A549 (cell line): ENCODE data around the gene SLC29A4. TPM values are rescaled to one million over a fixed set of nuclear protein-coding genes. Genes with fewer than 3 reads are reported as not detected.
"Not testable (repeated sequence)": the region's sequence is repeated elsewhere in the genome, so short reads cannot be mapped to it uniquely, and the experiment has no call there.

Source experiments
- ATAC-seq, 2 experiments: fragments of 200-7000 bp in 1 of 2; fragments of >200 bp in 1 of 2; cut with Nextera tagmentation in 1 of 2; cut with Tn5 transposase in 1 of 2; 3 replicates each; pipeline versions ENCODE4 v1.8.0 to v1.9.1; 2018 to 2020; ENCODE audit warnings: mild to moderate bottlenecking in 1 of 2, moderate library complexity in 1 of 2
- CTCF ChIA-PET: fragments of 300-600 bp; sonication (Branson Sonifier 250); formaldehyde crosslinking; extraction: SDS; loops from one replicate; lab custom pipeline; 2021; ENCODE audit warnings: antibody characterized with exemption, inconsistent platforms; lab: Yijun Ruan, JAX
- POLR2A ChIA-PET: fragments of 350-600 bp; formaldehyde crosslinking; extraction: SDS; loops from one replicate; lab custom pipeline; 2021; ENCODE audit warnings: antibody characterized with exemption, inconsistent platforms; lab: Yijun Ruan, JAX
- DNase-seq, 2 experiments: peaks; one replicate each; pipeline versions ENCODE4 v3.0.0 to v3.0.0-alpha.2; 2011 to 2016; ENCODE audit warnings: low read depth in 1 of 2, low spot score in 1 of 2
- FAIRE-seq: peaks from 2 replicates; lab custom pipeline; 2011; peaks lifted over from hg19 to GRCh38; lab: Jason Lieb, UNC
- H3K27ac ChIP-seq, 2 experiments: fragments of >200 bp; sonication (Bioruptor Twin); formaldehyde crosslinking; 3 replicates each; pipeline ENCODE4 v1.5.1; 2016 to 2017
- H3K4me1 ChIP-seq: fragments of >200 bp; sonication (Bioruptor Twin); formaldehyde crosslinking; 3 replicates; pipeline ENCODE4 v1.6.1; 2016
- H3K4me2 ChIP-seq: fragments of >200 bp; sonication (Bioruptor Twin); formaldehyde crosslinking; 3 replicates; pipeline ENCODE4 v1.6.1; 2016
- H3K4me3 ChIP-seq: fragments of >200 bp; sonication (Bioruptor Twin); formaldehyde crosslinking; 3 replicates; pipeline ENCODE4 v1.5.1; 2016
- H3K9me3 ChIP-seq: fragments of >200 bp; sonication (Bioruptor Twin); formaldehyde crosslinking; 3 replicates; pipeline ENCODE4 v1.6.1; 2016
- CBX2 ChIP-seq: fragments of 200-600 bp; sonication (generic); IDR thresholded peaks from 2 replicates; pipeline ENCODE4 v1.6.1; 2016; ENCODE audit warnings: low read depth, mild to moderate bottlenecking, borderline replicate concordance
- CEBPB ChIP-seq, 2 experiments: fragments of >200 bp in 1 of 2; sonication (Bioruptor Twin) in 1 of 2; formaldehyde crosslinking in 1 of 2; IDR thresholded peaks; 2 replicates each; pipeline ENCODE4 v1.6.1; 2012 to 2016
- EHMT2 ChIP-seq: fragments of 200-600 bp; sonication (generic); IDR thresholded peaks from 2 replicates; pipeline ENCODE4 v1.6.1; 2016; ENCODE audit warnings: antibody characterized with exemption, low read depth, mild to moderate bottlenecking, moderate library complexity
- JUN ChIP-seq, 2 experiments: fragments of >200 bp; sonication (Bioruptor Twin); formaldehyde crosslinking; IDR thresholded peaks; 2 replicates in 1 of 2; 3 replicates in 1 of 2; pipeline ENCODE4 v1.6.1; 2016 to 2017
- KDM1A ChIP-seq: fragments of 200-600 bp; sonication (generic); IDR thresholded peaks from 2 replicates; pipeline ENCODE4 v1.6.1; 2016; ENCODE audit warnings: low read depth, mild to moderate bottlenecking
- PHF8 ChIP-seq: fragments of 200-600 bp; sonication (generic); IDR thresholded peaks from 2 replicates; pipeline ENCODE4 v1.6.1; 2016; ENCODE audit warnings: low read depth, mild to moderate bottlenecking, antibody characterized with exemption, moderate library complexity, borderline replicate concordance
- POLR2AphosphoS2 ChIP-seq: conservative IDR thresholded peaks from 2 replicates; pipeline ENCODE4 v1.6.1; 2012; ENCODE audit warnings: low read length, improper control_type of control experiment, inconsistent platforms
- RAD21 ChIP-seq, 2 experiments: fragments of >200 bp in 1 of 2; sonication (Bioruptor Twin) in 1 of 2; formaldehyde crosslinking in 1 of 2; IDR thresholded peaks in 1 of 2; conservative IDR thresholded peaks in 1 of 2; 2 replicates in 1 of 2; 3 replicates in 1 of 2; pipeline ENCODE4 v1.6.1; 2012 to 2018; ENCODE audit warnings: inconsistent platforms in 1 of 2
- RCOR1 ChIP-seq: fragments of 150-350 bp; IDR thresholded peaks from 2 replicates; pipeline ENCODE4 v1.6.1; 2014; ENCODE audit warnings: antibody characterized with exemption, low read length, low read depth
- RFX5 ChIP-seq: fragments of 450-650 bp; IDR thresholded peaks from 2 replicates; pipeline ENCODE4 v1.7.1; 2014; ENCODE audit warnings: antibody characterized with exemption, mild to moderate bottlenecking, moderate library complexity
- RNF2 ChIP-seq: fragments of 200-600 bp; sonication (generic); IDR thresholded peaks from 2 replicates; pipeline ENCODE4 v1.6.1; 2016; ENCODE audit warnings: low read depth, mild to moderate bottlenecking, antibody characterized with exemption, moderate library complexity, borderline replicate concordance
- SMC3 ChIP-seq: fragments of >200 bp; sonication (Bioruptor Twin); formaldehyde crosslinking; IDR thresholded peaks from 3 replicates; pipeline ENCODE4 v1.6.1; 2018; ENCODE audit warnings: inconsistent platforms
- SREBF2 ChIP-seq: fragments of 450-650 bp; IDR thresholded peaks from 2 replicates; pipeline ENCODE4 v1.6.1; 2014; ENCODE audit warnings: mild to moderate bottlenecking, moderate library complexity
- TFCP2L1 ChIP-seq: fragments of 250-450 bp; sonication (Bioruptor Pico); IDR thresholded peaks from 2 replicates; pipeline ENCODE4 v1.5.0; 2021; ENCODE audit warnings: mild to moderate bottlenecking
- WGBS: methylation state at CpG from one replicate; pipeline ENCODE4 v1.1.6; 2017; ENCODE audit errors: missing lambda C conversion rate; 5-methylcytosine and 5-hydroxymethylcytosine counted together
- polyA plus RNA-seq, 4 experiments: library from polyadenylated mRNA; depleted of rRNA in 3 of 4; stranded (reverse); fragments of >200 nt; fragmentation: RNase III in 1 of 4; extraction: RNeasy Plus Mini Kit Qiagen cat#74134 plus additional on column Dnase treatment in 1 of 4; gene quantifications; 2 replicates in 3 of 4; 3 replicates in 1 of 4; pipeline ENCODE4 v1.2.3, GENCODE V29; 2011 to 2017
- TF ChIP-seq, protein P1 (sequence below): fragments of >200 bp; sonication (Bioruptor Twin); formaldehyde crosslinking; IDR thresholded peaks from 3 replicates; pipeline ENCODE4 v1.5.1; 2016
- TF ChIP-seq, protein P2 (sequence below): IDR thresholded peaks from 2 replicates; pipeline ENCODE4 v1.6.1; 2012

Gene SLC29A4
- polyA plus RNA-seq, 2 of the 4 experiments (the other 2 are of a cell fraction) = 11.5 to 12.6 TPM

DNA sequence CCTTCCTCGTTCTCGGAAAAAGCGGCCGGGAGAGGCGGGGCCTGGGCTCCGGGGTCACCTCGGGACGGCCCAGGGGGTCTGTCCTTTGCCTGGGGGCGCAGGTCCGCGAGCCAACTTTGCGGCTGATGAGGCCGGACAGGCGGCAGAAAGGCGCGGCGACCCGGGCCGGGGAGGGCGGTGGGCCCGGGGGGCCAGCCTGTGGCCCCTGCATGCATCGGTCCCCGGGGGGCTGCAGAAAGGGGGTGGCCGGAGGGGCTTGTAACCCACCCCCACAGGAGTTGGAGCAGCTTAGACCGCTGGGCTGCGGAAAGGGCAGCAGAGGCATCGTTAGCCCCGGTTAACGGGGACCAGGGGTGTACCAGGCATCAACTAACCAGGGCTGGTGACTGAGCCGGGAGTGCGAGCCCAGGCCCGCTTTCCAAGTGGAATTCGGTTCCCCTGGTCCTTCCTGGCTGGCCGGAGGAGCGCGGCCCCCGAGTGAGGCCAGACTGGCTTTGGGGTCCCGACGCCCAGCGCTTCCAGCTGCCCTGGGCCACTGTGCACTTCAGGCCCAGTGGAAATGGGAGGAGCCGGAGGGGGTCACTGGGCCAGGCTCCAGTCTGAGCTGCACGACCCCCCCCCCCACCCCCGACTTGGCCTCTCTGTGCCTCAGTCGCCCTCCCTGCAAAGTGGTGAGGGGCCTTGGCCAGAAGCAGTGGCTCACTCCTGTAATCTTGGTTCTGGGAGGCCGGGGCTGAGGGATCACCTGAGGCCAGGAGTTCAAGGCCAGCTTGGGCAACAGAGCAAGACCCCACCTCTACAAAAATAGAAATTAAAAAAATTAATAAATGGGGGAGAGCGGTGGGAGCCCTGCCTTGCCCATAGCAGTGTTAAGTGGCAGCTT lies 919 bp downstream of the SLC29A4 start:
- ChIA-PET CTCF (interaction anchor here (2.7 kb wide), 1 partner anchor 43 kb away, joined by 20 read pairs; no protein-coding TSS in a partner anchor), POLR2A (no interaction called here)
- no peak for FAIRE-seq
- peak; percentile 33 to 37 for DNase-seq
- H3K4me2 ChIP-seq = peak overlapping the region; percentile 99
- TF ChIP-seq CBX2 (no peak), PHF8 (0 out of 2 replicates have a peak, but pooled peaks have one; percentile 22)
- peak overlapping the region; percentile 72 to 96 for H3K27ac ChIP-seq
- H3K9me3 ChIP-seq = no peaks in the 10 kb centered on the region
- peak overlapping the region; percentile 74 for H3K4me3 ChIP-seq
- H3K4me1 ChIP-seq = peaks cover 17% of the 10 kb centered on the region
- peak; percentile 46 to 74; a peak in 5 of 6 replicates for ATAC-seq
- 27% methylated on average over 4 of the region's 46 CpGs for WGBS

DNA sequence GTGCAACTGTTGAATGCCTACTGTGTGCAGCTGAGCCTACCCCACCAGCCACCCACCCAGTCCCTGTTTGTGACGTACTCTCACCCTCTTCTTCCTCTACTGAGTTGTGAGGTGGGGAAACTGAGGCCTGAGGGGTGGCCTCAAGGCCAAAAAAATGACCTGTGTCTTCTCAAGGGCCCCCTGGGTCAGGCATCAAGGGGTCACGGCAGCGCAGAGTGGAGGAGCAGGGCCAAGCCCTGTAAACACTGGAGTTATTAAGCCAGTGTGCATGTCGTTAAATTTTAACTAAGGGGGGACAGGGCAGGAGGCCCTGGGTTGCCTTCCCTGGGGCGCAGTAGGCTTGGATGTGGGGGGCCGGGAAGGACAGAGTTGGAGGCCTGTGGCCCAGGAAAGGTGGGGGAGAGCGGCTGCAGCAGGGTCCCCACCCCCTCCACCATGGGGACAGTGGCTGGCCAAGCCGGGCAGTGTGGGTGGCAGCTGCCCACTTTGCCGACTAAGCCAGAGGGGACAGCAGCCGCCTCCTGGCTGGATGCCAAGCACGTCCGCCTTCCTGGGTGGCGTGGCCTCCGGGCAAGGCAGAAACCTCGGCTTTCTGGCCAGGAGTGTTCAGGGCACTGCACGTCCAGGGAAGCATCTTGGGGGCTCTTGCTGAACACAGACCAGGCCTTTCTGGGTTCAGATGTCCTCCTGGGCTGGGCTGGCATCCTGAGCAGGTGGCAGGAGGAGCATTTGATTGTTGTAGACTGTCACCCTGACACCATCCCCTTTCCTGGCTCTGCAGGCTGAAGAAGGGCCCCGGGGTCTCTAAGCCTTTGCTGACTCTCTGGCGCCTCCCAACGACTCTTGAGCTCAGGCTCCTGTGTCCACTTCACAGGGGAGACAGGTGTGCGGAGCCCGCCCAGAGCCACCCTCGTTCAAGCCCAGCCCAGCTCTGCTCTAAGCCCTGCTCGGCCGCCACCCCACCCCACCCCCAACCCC lies 1.9 kb downstream of the SLC29A4 start:
- no peak for FAIRE-seq

DNA sequence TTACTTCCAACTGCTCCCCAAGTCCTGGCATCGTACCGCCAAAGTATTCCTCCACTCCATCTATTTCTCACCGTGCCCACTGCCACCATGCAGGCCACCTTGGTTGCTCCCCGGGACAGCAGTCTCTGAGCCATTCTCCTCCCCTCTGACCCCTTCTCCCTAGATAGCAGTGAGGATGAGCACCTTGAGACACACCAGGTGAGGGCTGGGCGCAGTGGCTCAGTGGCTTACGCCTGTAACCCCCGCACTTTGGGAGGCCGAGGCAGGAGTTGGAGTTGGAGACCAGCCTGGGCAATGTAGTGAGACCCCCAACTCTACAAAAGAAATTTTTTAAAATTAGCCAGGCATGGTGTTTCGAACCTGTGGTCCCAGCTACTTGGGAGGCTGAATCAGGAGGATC lies 4.2 kb downstream of the SLC29A4 start:
- H3K27ac ChIP-seq = no peak overlapping the region
- 89% methylated on average over 9 of the region's 9 CpGs for WGBS
- no peak overlapping the region for H3K4me3 ChIP-seq
- FAIRE-seq (no peak), ATAC-seq (no peak), DNase-seq (no peak)
- POLR2A ChIA-PET = no interaction called here
- H3K9me3 ChIP-seq = no peaks in the 10 kb centered on the region
- peaks cover 17% of the 10 kb centered on the region for H3K4me1 ChIP-seq
- no peak overlapping the region for H3K4me2 ChIP-seq
- TF ChIP-seq CEBPB (IDR thresholded peaks at IDR 0.05) (no peak), SREBF2 (no peak), POLR2AphosphoS2 (no peak), TFCP2L1 (CRISPR knock-in tag) (no peak), RFX5 (no peak), RCOR1 (no peak)
- CTCF ChIA-PET = interaction anchor here (0.7 to 0.9 kb wide), 2 partner anchors 47 to 835 kb away, joined by 3 to 5 read pairs; no protein-coding TSS in a partner anchor

More for the DNA sequence above, 1.9 kb downstream of the SLC29A4 start:
- peak; percentile 83 to 84 for DNase-seq
- peaks cover 17% of the 10 kb centered on the region for H3K4me1 ChIP-seq
- ChIA-PET POLR2A (interaction anchor here (1.3 kb wide), 1 partner anchor 44 kb away, joined by 3 read pairs; no protein-coding TSS in a partner anchor), CTCF (interaction anchor here (0.6 to 2.7 kb wide), 5 partner anchors 10 to 44 kb away, joined by 3 to 20 read pairs (median 3); no protein-coding TSS in a partner anchor)
- 9% methylated on average over 16 of the region's 24 CpGs for WGBS
- H3K27ac ChIP-seq = peak overlapping the region; percentile 12 to 96
- peak; percentile 71 to 88 for ATAC-seq
- H3K9me3 ChIP-seq = no peaks in the 10 kb centered on the region
- no peak for TF ChIP-seq KDM1A
- TF ChIP-seq RNF2 = no peak
- TF ChIP-seq EHMT2 = no peak
- TF ChIP-seq JUN (IDR thresholded peaks at IDR 0.05) = peak in 1 of 2 experiments; percentile 26; a peak in 1 of 5 replicates
- peak; percentile 46; the same call in 2 of the 3 replicates for TF ChIP-seq SMC3
- TF ChIP-seq, protein P1, sequence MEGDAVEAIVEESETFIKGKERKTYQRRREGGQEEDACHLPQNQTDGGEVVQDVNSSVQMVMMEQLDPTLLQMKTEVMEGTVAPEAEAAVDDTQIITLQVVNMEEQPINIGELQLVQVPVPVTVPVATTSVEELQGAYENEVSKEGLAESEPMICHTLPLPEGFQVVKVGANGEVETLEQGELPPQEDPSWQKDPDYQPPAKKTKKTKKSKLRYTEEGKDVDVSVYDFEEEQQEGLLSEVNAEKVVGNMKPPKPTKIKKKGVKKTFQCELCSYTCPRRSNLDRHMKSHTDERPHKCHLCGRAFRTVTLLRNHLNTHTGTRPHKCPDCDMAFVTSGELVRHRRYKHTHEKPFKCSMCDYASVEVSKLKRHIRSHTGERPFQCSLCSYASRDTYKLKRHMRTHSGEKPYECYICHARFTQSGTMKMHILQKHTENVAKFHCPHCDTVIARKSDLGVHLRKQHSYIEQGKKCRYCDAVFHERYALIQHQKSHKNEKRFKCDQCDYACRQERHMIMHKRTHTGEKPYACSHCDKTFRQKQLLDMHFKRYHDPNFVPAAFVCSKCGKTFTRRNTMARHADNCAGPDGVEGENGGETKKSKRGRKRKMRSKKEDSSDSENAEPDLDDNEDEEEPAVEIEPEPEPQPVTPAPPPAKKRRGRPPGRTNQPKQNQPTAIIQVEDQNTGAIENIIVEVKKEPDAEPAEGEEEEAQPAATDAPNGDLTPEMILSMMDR = peak; percentile 60
- TF ChIP-seq RAD21 (conservative IDR thresholded peaks at IDR 0.05 in 1 of 2, IDR thresholded peaks at IDR 0.05 in 1 of 2) = peak; percentile 63 to 71
- TF ChIP-seq, protein P2, sequence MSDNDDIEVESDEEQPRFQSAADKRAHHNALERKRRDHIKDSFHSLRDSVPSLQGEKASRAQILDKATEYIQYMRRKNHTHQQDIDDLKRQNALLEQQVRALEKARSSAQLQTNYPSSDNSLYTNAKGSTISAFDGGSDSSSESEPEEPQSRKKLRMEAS = peak; percentile 41; the same call in 1 of the 2 replicates
- peak overlapping the region; percentile 99 for H3K4me2 ChIP-seq
- H3K4me3 ChIP-seq = peak overlapping the region; percentile 74; the same call in 1 of the 3 replicates

DNA sequence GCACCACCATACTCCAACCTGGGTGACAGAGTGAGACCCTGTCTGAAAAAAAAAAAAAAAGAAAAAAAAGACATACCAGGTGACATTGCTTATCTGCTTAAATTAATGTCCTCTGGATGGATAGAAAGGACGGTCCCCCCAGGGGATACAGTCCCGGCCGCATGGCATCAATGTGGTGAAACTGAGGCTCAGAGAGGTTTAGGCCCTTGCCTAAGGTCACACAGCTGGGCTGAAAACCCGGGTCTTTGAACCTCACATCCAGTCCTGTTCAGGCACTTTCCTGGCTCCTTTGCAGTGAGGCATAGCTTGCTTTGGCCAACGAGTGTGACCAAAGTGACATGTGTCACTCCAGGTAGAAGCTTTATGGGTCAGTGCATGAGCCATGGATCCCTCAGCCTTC lies 4.6 kb downstream of the SLC29A4 start:
- POLR2A ChIA-PET = not testable (repeated sequence)
- CTCF ChIA-PET = interaction anchor here (0.7 to 0.9 kb wide), 2 partner anchors 48 to 835 kb away, joined by 3 read pairs; no protein-coding TSS in a partner anchor
- 74% methylated on average over 5 of the region's 5 CpGs for WGBS

More for the DNA sequence above, 4.6 kb downstream of the SLC29A4 start:
- ATAC-seq, H3K27ac ChIP-seq, H3K4me2 ChIP-seq, DNase-seq, FAIRE-seq, H3K4me3 ChIP-seq, H3K9me3 ChIP-seq: not testable (repeated sequence)
- peaks cover 17% of the 10 kb centered on the region for H3K4me1 ChIP-seq
